ENCODE data around the gene SYNJ2.

DNA sequence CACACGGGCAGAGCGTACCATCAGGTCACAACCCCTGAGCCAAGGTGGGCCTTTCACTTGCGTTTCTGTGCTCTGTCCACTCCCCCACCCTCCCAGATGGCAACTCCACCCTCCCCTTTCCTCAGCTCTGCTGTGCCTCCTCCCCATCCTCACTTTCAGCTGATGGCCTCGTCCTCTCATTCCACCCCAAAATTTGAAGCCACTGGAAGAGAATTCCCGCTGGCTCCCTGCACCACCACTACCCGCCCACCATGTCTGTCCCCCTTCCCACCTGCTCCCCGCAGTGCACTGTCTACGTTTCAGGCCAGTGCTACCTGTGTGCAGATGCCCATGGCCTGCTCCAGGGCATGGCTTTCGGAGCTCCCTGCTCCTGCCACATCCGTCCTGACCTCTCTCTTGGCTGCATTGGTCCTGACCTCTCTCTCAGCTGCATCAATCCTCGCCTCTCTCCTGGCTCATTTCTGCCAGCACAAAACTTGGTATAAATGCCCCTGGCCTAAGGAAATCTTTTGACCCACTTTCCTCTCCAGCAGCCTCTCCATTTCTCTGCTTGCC is 24.0 kb downstream of the SYNJ2 start:
- no peak for TF ChIP-seq YY1 (IDR thresholded peaks at IDR 0.05; ENCODE audit: insufficient read depth, insufficient read length)
- TF ChIP-seq ZNF274 (IDR thresholded peaks at IDR 0.05; ENCODE audit: low read depth, low read length): no peak

All from NT2/D1 (cell line).